Stimulated activated CD8-positive, alpha-beta memory T cell treated with anti-CD3 and anti-CD28 coated beads, Interleukin-2, amount 100 ng/mL, for 48 hours (primary cell): ENCODE measurements around the gene FAM78B.

Source experiments
- DNase-seq, 2 donors: peaks; one replicate each; pipeline ENCODE4 v3.0.0-alpha.2; 2020; ENCODE audit warnings: low read depth in 2 of 2

The FAM78B gene

GRCh38 chr1:166164995-166165660 lies 1.7 kb downstream of the FAM78B start:
- DNase-seq, result no peak

- DNase-seq, result no peak
Measured at GRCh38 chr1:166164646-166164994, 2.2 kb downstream of the FAM78B start.

- no peak for DNase-seq
Measured at GRCh38 chr1:166159656-166160055, 7.1 kb downstream of the FAM78B start.

- no peak for DNase-seq
Measured at GRCh38 chr1:166156674-166157073, 10.1 kb downstream of the FAM78B start.

GRCh38 chr1:166155108-166155507 lies 11.7 kb downstream of the FAM78B start:
- no peak for DNase-seq

- no peak for DNase-seq
Measured at GRCh38 chr1:166153525-166154314, 13.1 kb downstream of the FAM78B start.

GRCh38 chr1:166152978-166153377 lies 13.8 kb downstream of the FAM78B start:
- DNase-seq, result no peak

- no peak for DNase-seq
Measured at GRCh38 chr1:166151804-166152203, 15.0 kb downstream of the FAM78B start.

GRCh38 chr1:166145499-166145898 lies 21.3 kb downstream of the FAM78B start:
- DNase-seq, result no peak

GRCh38 chr1:166141969-166142368 lies 24.8 kb downstream of the FAM78B start:
- no peak for DNase-seq

GRCh38 chr1:166140251-166140650 lies 26.6 kb downstream of the FAM78B start:
- no peak for DNase-seq

- no peak for DNase-seq
Measured at GRCh38 chr1:166139735-166140134, 27.1 kb downstream of the FAM78B start.

- DNase-seq, result no peak
Measured at GRCh38 chr1:166136699-166137401, 30.0 kb downstream of the FAM78B start.

- DNase-seq, result no peak
Measured at GRCh38 chr1:166136222-166136621, 30.6 kb downstream of the FAM78B start.

- DNase-seq, result no peak
Measured at GRCh38 chr1:166133857-166134256, 32.9 kb downstream of the FAM78B start.

- DNase-seq, result no peak
Measured at GRCh38 chr1:166133276-166133841, 33.4 kb downstream of the FAM78B start.

- no peak for DNase-seq
Measured at GRCh38 chr1:166132496-166132895, 34.3 kb downstream of the FAM78B start.

GRCh38 chr1:166129006-166129405 lies 37.8 kb downstream of the FAM78B start:
- no peak for DNase-seq

GRCh38 chr1:166128195-166128594 lies 38.6 kb downstream of the FAM78B start:
- no peak for DNase-seq

GRCh38 chr1:166127003-166127402 lies 39.8 kb downstream of the FAM78B start:
- no peak for DNase-seq

GRCh38 chr1:166122873-166123466 lies 43.8 kb downstream of the FAM78B start:
- no peak for DNase-seq

GRCh38 chr1:166121010-166121409 lies 45.8 kb downstream of the FAM78B start:
- no peak for DNase-seq
